Upper lobe of left lung (tissue), 4 donors: ENCODE data around the gene LHB.
A peak's percentile ranks its signal among the peaks of the same experiment; 100 is the strongest.

ENCODE experiments used
- EP300 ChIP-seq, 4 donors: sonication (generic); formaldehyde crosslinking; IDR thresholded peaks; one replicate each; pipeline ENCODE4 v1.5.1; 2017; ENCODE audit warnings: antibody characterized with exemption in 4 of 4, control low read depth in 2 of 4
- POLR2A ChIP-seq, 4 donors: fragments of 450-650 bp; IDR thresholded peaks; one replicate each; pipeline ENCODE4 v1.5.1; 2016 to 2017; ENCODE audit warnings: antibody characterized with exemption in 4 of 4, mild to moderate bottlenecking in 2 of 4
- POLR2AphosphoS5 ChIP-seq, 2 donors: sonication (generic); formaldehyde crosslinking; IDR thresholded peaks; one replicate each; pipeline ENCODE4 v1.5.1; 2017; ENCODE audit warnings: antibody characterized with exemption in 2 of 2
- TF ChIP-seq, protein P1 (sequence below), 6 experiments: fragments of 450-650 bp in 4 of 6; fragments of 200-600 bp in 2 of 6; sonication (generic) in 2 of 6; IDR thresholded peaks; one replicate each; pipeline ENCODE4 v1.5.1; 2016 to 2019; ENCODE audit warnings: antibody characterized with exemption in 6 of 6

- TF ChIP-seq, protein P1, sequence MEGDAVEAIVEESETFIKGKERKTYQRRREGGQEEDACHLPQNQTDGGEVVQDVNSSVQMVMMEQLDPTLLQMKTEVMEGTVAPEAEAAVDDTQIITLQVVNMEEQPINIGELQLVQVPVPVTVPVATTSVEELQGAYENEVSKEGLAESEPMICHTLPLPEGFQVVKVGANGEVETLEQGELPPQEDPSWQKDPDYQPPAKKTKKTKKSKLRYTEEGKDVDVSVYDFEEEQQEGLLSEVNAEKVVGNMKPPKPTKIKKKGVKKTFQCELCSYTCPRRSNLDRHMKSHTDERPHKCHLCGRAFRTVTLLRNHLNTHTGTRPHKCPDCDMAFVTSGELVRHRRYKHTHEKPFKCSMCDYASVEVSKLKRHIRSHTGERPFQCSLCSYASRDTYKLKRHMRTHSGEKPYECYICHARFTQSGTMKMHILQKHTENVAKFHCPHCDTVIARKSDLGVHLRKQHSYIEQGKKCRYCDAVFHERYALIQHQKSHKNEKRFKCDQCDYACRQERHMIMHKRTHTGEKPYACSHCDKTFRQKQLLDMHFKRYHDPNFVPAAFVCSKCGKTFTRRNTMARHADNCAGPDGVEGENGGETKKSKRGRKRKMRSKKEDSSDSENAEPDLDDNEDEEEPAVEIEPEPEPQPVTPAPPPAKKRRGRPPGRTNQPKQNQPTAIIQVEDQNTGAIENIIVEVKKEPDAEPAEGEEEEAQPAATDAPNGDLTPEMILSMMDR (IDR thresholded peaks at IDR 0.05): no peak
- TF ChIP-seq POLR2AphosphoS5 (IDR thresholded peaks at IDR 0.05): no peak
- TF ChIP-seq POLR2A (IDR thresholded peaks at IDR 0.05): peak in 1 of 4 donors; percentile 20
- TF ChIP-seq EP300 (IDR thresholded peaks at IDR 0.05): no peak
Measured at GRCh38 chr19:49064029-49064629, 47.2 kb upstream of the LHB start.
